ENCODE measurements around the gene GALNT18.
"Not testable (repeated sequence)": the region's sequence is repeated elsewhere in the genome, so short reads cannot be mapped to it uniquely, and the experiment has no call there.

The GALNT18 gene

DNA sequence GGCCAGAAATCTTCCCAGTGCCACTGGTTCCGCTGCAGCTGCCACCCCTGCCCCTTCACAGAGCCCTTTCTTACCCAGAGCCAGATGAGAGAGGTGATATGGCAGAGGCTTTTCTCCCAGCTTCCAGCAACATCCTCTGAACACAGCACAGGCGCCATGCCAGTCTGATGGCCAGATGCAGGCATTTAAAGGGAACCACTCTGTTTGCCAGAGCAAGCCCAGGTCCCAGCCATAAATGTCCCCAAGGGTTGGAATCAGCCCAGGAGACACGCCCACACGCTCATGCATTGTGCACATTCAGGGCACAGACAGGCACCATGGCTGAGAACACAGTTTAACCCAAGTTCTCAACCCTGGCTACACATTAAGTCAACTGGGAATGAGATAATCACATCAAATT is 154.5 kb downstream of the GALNT18 start:
- no peak for DNase-seq

DNA sequence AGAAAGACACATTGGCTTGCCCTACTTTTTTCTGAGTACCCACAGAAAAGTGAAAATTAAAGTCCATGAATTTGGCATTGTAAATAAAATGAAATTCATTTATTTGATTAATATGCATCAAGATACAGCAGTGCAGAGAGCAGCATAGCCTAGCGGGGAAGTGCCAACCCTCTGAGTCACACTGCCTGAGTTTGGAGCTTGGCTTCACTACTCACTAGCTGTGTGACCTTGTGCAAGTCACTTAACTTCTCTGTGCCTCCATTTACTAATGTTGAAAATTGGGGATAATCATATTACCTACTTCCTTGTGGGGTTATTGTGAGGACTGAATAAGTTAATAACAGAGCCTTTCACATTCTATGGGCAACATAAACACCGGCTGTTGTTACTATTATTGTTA is 157.2 kb downstream of the GALNT18 start:
- no peak for DNase-seq

DNA sequence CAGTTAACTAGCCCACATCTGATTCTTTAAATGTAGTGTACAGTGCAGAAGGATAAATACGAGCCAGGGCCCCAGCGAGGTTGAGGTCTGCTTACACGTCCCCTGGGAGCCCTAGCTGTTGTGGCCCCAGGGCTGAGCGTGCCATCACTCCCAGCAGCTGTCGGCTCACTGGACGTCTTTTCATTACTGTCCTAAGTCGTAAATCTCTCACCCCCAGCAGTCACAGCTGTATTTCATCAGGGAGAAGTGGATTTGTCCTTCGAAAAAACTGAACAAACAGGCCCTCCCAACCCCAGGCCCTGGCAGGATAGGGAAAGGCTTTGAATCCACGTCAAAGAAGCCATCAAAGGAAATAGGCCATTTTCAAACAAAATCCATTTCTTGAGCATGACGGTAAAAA is 158.4 kb downstream of the GALNT18 start:
- no peak for DNase-seq

DNA sequence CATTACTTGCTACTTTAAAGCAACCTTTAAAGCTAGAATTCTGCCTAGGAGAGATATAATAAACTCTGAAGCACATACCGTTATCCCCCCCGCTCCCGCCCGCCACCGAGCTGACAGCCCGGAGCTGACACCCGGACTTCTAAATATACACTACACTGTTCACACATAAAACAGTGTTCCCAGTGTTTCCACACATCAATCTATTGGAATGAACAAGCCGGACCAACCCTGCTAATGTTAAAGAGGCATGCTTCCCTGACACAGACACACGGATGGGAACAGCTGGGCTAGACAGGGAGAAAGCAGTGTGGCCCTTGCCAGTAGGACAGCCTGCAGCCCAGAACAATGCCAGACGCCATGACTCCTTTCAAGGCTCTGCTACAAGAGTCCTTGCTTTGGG is 160.3 kb downstream of the GALNT18 start:
- DNase-seq = peak in 4 of 56 donors; percentile 15 to 47 (median 24)

DNA sequence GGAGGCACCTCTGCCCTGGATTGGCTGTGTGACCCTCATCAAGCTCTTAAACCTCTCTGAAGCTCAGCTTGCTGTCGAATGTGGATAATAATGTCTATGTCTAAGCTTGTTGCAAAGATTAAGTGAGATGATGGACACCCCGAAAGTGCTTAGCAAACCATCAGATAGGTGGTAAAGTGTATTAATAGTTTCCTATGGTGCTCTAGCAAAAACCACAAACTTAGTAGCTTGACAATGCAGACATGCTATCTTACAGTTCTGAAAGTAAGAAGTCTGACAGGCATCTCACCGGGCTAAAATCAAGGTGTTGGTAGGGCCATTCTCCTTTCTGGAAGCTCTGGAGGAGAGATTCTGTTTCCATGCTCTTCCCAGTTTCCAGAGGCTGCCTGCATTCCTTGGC is 162.2 kb downstream of the GALNT18 start:
- DNase-seq = no peak

DNA sequence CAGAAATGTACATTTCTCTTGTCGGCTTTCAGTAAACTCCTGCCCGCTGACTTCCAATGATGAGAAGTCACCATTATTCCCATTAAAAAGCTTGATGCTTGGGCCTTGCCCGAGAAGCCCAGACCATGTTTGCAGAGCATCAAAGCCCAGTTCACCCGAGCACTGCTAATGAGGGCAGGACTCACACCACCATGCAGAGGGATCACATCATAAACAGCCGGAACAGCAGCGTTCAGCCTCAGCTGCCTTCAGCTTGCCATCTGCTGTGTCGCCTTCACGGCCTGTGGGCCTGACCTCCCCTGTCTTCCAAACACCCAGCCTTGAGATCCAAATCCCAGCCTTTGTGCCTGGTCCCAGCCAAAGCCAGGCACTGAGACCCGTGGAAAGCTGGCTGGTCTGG is 163.3 kb downstream of the GALNT18 start:
- peak in 2 of 56 donors; percentile 7 to 19 for DNase-seq

DNA sequence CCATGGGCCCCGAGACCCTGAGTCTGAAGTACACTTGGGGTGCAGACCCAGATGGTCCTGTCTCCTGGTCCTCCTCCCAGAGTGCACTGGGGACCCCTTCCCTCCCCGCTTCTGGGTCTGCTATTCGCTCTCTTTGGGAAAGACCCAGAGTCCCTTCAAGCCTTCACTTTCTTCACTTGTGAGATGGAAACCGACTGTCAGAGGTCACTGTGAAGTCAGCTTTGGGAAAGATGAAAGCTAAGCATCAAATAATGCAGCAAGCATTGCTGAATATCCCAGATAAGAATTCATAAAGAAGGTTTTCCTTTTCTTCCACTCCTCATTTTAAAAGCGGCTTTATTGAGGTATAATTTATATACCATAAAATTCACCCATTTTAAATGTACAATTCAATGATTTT is 163.8 kb downstream of the GALNT18 start:
- DNase-seq = no peak

DNA sequence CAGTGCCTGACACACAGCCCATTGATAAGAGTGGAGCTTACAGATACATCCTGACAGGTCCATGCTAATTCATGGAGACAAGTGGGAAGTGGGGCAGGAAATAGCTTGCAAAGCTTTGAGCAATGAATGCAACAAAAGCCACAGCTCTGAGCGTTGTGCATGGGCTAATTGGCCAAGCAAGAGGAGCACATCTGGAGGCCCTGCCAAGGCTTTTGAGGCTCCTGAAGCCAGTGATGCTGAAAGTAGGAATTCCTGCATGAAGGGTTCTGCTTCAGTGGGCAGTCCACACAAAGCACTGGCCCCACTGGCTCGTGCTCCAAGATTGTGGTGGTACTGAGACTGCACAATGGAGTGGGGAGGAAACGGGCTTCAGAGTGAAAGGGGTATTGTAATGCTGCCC is 164.9 kb downstream of the GALNT18 start:
- no peak for DNase-seq

DNA sequence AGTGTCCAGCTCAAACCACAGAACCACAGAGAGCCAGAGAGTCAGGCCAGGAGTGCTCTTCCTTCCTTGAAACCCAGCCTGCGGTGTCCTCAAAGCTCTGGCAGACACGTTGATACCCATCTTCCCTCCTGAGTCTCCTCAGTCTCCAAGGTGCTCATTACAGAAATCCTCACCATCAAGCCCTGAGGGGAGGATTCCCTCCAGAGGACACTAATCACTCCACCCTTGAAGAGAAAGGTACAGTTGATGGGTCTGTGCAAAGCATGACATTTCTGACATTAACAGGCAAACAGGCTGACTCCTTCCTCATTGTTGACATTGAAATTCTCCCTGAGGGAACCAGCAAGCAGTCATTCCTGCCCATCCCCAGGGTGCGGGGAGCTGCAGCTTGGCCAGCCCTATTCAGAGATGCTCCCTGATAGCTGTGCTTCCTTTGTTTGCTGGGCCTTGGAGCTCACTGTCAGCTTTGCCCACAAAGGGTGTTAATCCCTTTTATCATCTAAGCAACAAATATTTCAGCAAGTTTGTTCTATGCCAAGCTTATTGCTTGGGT is 167.1 kb downstream of the GALNT18 start:
- DNase-seq = no peak

DNA sequence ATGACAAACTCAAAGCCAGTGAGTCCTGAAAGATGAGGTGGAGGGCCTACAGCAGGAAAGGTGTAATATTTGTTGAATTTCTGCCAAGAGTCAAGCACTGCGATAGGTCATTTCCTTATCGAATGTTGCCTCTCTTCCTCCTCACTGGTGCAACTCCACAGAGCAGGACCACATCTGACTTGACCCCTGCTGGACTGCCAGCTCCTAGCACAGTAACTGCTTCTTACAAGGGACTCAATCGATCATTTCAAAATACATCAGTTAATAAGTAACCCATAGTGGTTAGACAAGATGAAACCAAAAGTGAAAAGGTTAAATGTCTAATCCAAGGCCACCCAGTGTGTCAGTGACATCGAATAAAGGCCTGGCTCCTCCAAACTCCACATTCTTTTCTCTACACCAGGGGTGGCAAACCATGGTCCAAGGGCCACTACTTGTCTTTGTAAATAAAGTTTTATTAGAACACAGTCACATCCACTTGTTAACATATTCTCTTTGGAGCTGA is 170.3 kb downstream of the GALNT18 start:
- no peak for DNase-seq

DNA sequence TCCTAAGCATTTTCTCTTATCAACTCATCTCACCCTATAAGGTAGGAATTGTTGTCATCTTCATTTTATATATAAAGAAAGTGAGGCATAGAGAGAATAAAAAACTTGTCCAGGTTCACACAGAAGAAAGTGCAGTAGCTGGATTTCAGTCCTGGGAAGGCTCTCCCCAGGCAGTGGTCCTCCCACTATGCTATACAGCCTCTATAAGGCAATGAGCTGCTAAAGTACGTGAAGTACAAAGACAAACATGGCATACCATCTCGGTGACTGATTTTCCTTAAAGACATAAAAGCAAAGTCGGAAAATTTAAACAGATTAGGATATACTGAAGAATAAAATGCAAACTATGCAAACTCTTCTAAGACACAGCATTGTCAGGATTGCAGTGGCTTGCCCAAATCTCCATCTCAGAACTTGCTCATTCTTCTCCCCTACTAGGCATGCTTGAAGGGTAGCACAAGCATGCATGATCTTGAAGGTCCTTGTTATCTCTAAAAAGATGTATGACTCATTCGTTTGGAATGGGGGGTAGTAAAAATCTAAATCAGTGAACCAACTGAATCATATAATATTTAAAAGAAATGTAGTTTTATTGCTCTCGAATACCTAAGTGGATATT is 171.0 kb downstream of the GALNT18 start:
- no peak for DNase-seq

DNA sequence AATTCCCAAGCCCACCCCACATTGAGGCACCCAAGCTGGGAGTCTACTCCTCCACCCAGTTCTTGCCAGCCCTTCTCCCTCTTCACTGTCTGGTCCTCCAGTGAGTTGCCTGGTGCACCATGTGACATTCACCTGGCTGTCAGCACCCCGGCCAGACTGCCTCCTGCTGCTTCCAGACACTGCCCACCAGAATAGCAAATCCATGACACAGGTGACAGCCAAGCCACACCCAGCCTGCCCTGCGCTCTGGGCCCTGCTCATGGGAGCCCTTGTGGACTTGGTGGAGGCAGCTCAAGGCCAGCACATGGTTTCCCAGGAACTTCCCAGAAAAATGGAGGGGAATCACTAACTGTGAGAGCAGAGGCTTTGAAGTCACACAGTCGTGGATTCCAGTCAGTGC is 172.5 kb downstream of the GALNT18 start:
- DNase-seq = no peak

DNA sequence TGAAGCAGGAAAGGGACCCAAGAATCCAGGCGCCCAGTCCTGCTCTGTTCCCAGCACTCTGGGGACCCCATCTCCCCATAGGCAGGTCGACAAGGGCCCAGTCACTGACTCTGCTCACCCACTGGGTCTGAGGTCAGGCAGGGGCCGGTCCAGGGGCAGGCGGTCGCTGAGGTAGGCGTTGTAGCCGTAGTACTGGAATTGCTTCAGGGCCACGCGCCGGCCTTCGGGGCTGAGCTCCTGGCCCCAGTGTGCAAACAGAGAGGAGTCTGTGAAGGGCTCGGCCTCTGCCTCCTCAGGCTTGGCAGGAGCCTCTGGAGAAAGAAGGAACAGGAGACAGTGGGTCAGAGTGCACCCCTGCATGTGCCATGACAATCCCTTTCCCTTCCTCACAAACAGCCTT is 173.2 kb downstream of the GALNT18 start:
- DNase-seq = no peak

DNA sequence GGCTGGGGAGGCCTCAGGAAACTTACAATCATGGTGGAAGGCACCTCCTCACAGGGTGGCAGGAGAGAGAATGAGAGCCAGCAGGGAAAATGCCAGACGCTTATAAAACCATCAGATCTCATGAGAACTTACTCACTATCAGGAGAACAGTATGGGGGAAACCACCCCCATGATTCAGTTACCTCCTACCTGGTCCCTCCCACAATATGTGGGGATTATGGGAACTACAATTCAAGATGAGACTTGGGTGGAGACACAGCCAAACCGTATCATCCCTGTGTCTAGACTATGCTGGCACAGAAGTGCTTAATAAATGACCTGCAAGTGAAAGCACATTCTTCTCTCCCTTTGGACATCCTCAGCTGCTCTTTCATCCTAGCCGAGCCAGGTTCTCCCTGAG is 174.2 kb downstream of the GALNT18 start:
- DNase-seq = not testable (repeated sequence)

DNA sequence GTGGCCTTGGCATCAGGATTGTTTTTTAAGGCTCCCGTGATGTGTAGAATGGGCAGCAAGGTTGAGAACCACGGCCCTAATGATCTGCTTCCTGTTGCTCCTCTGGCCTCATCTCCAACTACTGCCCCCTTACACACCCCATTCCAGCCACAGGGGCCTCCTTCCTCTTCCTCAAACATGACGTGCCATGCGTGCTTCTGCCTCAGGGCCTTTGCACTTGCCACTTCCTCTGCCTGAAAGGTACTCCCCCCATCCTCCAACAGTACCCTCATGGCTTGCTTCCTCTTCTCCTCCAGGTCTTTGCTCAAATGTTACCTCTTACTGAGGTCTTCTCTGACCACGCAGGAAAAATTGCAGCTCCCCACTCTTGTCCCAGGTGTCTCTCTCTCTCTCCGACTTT is 174.8 kb downstream of the GALNT18 start:
- no peak for DNase-seq

DNA sequence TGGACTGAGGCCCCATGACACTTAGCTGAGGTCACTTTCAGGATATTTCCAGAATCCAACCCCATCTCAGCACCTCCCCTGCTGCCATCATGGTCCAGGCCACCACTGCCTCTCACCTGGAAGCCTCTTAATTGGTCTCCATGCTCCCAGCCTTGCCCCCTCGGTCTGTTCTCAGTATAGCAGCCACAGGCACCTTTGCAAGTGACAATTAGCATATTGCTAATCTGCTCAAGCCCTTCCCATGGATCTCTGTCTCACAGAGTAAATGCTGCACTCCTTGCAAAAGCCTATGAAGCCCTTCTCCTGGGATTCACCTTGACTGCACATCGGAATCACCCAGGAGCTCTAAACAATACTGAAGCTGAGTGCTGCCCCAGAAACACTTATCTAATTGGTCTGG is 175.2 kb downstream of the GALNT18 start:
- no peak for DNase-seq

DNA sequence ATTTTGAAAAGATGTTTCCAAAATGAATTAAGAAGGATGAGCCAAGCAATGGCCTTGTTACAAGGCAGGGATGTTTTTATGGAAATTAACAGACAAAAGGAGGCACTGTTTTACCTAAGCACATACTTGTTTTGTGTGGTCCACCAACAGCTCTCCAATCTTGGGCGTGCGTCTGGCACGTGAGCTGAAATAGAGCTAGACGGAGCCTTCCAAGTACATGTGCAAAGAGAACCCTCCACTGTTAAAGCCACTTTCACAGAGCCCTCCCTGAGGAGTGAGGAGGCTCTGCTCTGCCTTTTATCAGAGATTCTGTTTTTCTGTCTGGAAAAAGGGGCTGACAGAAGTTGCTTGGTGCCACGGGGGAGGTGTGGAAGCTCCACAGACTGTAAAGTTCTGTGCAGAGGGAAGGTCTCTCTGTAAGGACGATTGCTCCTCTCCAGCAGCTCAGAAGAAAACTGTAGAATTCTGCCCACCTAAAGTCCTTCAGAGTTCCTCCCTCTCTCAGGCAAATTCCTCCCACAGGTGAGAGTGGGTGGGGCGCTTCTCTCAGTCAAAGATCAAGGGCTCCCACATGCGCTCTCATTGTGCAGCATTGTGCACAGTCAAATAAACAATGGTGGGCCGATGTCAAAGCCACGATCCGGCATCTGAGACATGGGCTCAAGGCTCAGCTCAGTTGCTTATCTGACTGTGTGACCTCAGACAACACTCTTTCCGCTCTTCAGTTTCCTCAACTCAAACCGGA is 176.2 kb downstream of the GALNT18 start:
- peak in 2 of 56 donors; percentile 7 to 23 for DNase-seq

DNA sequence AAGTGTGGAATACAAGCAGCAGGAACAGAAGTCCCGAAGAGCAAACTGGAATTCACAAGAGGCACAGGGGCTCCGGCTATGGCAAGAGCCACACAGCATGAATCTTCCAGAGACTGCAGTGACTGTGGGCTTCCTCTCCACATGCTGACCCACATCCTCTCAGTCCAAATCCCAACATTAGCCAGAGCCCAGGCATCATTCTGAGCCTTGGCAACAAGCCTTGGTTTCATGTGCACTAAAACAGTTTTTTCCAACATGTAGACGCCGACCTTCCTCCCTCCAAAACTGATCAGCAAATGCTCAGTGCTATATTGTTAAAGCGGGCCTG is 177.0 kb downstream of the GALNT18 start:
- DNase-seq = no peak

DNA sequence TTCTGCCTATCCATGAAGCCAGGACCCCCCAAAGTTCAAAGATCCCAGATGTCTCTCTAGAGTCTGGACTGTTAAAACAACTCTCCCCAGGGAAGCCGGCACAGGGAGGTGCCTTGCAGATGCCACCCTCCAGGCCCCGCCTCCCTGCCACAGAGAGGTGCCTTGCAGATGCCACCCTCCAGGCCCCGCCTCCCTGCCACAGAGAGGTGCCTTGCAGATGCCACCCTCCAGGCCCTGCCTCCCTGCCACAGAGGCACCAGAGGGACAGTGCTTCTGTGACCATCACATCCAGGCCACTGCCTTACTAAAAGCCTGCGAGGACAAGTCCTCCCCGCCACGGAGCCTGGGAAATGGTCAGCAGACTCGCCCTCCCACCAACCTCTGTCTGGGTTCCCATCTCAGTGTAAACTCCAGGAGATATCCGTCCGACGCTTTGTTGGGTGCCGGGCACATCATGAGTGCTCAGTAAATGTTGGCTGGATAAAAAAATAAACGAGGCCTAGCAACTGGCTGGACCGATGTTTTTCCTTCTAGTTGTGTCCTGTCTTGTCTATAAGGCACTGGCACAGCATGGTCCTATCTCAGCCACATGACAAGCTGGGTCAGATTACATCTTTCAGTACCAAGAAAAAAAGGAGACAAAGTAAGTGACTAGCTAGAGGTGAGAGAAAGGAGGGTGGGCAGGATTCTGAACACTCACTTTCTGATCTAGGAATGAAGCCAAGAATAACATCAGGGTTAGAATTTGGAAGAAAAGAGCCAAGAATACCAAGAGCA is 177.6 kb downstream of the GALNT18 start:
- no peak for DNase-seq

DNA sequence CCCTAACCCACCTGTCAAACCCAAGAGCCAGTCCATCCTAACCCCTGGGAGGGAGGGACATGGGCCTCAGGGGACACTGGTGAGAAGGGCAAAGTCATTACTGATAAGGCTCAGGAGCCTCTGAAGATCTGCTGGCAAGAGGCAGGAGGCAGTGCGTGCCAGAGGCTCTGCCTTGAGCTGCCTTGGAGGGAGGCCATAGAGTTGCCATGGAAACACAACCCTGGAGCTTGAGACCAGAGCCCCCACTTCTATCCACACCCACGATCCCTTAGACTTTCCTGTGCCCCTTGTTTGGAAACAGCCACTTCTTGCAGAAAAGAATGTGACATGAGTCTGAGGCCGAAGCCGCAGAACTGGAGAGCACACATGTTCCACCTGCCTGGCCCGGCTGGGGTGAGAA is 179.0 kb downstream of the GALNT18 start:
- no peak for DNase-seq

DNA sequence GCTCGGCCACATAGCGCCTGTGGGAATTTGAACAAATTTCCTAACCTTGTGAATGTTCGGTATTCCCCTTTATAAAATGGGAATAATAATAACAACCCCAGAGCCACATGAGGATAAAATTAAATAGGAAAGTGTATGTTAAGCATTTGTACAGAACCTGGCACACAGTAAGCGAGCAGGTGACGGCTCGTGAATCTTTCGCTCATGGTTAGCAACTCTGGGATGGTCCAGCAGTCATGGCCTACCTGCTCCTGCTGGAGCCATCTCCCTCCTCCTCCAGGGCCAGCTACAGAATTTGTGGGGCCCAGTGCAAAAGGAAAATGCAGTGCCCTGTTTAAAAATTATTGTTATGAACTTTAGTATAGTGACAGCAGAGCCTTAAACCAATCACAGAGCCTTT is 180.3 kb downstream of the GALNT18 start:
- no peak for DNase-seq

DNA sequence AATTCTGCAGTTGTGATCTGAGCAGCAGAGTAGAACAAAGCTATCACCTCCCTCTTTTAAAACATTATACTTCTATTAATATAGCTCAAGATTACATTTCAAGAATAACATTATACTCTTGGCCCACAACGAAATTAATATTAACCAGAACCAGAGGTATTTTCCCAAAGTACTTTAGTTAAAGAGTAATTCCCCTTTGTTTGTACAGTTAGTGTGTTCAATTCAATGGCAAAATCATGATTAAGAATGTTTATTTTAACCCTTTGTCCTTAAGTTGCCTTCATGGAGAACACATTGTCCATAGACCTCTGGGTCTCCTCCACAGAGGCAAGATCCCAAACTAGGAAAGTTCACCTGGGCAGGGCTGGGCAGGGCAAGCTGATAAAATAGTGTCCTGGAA is 180.7 kb downstream of the GALNT18 start:
- DNase-seq = no peak

Data from nucleus accumbens (tissue), 56 donors.